AG04450 (cell line): ENCODE data around the gene PIK3R4. TPM values are rescaled to one million over a fixed set of nuclear protein-coding genes. Genes with fewer than 3 reads are reported as not detected.

Experiments
- CTCF ChIA-PET: fragments of 300-600, 350-600 bp; formaldehyde crosslinking; extraction: SDS; loops from one replicate; lab custom pipeline; 2022; ENCODE audit warnings: antibody characterized with exemption, inconsistent platforms; lab: Charles Lee
- POLR2A ChIA-PET: fragments of 350-600 bp; formaldehyde crosslinking; extraction: SDS; loops from one replicate; lab custom pipeline; 2021; ENCODE audit warnings: antibody characterized with exemption, inconsistent platforms; lab: Yijun Ruan, JAX
- DNase-seq: peaks from one replicate; pipeline ENCODE4 v3.0.0-alpha.2; 2011; ENCODE audit warnings: low read depth, low spot score
- H3K27ac ChIP-seq: one replicate; pipeline ENCODE4 v1.5.1; 2012; ENCODE audit warnings: low read depth, low read length, control low read depth
- H3K27me3 ChIP-seq: one replicate; pipeline ENCODE4 v1.6.0; 2012; ENCODE audit warnings: low read length; ENCODE audit not compliant: control insufficient read depth, insufficient read depth
- H3K4me3 ChIP-seq: 2 replicates; pipeline ENCODE4 v1.5.1; 2011; ENCODE audit warnings: mild to moderate bottlenecking, low read depth, low read length, control low read depth
- H3K9me3 ChIP-seq: 2 replicates; pipeline ENCODE4 v1.5.1; 2012; ENCODE audit warnings: low read length; ENCODE audit not compliant: control insufficient read depth, insufficient read depth
- CTCF ChIP-seq: IDR thresholded peaks from 2 replicates; pipeline ENCODE4 v1.5.1; 2011; ENCODE audit warnings: low read depth, low read length, control low read depth, inconsistent platforms
- polyA plus RNA-seq: library from polyadenylated mRNA; depleted of rRNA; stranded (reverse); fragments of >200 nt; gene quantifications from 2 replicates; pipeline ENCODE4 v1.2.3, GENCODE V29; 2011

The PIK3R4 gene
- polyA plus RNA-seq, 1 experiment = 25.6 TPM

GRCh38 chr3:130688015-130688688 lies 58.5 kb downstream of the PIK3R4 start:
- Histone ChIP-seq H3K9me3 (no peaks in the 10 kb centered on the region), H3K4me3 (no peak overlapping the region), H3K27me3 (no peaks in the 10 kb centered on the region), H3K27ac (no peak overlapping the region)
- ChIA-PET CTCF (no interaction called here), POLR2A (no interaction called here)
- no peak for TF ChIP-seq CTCF
- DNase-seq = no peak

GRCh38 chr3:130687327-130687726 lies 59.3 kb downstream of the PIK3R4 start:
- no peak for TF ChIP-seq CTCF
- CTCF ChIA-PET = no interaction called here
- DNase-seq = no peak

DNA sequence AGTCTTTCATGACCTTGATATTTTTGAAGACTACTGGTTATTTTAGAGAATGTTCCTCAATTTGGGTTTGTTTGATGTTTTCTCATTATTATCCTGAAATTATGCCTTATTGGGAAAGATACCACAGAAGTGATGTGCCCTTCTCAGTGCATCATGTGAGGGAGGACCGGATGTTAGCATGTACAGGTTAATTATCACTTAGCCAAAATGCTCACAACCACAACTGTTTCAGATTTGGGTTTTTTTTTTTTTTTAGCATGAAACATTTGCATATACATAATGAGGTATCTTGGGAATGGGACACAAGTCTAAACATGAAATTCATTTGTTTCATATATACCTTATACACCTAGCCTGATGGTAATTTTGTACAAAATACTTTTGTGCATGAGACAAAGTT lies 59.8 kb downstream of the PIK3R4 start:
- H3K4me3 ChIP-seq = no peak overlapping the region
- TF ChIP-seq CTCF = no peak
- no peak for DNase-seq
- no peak overlapping the region for H3K27ac ChIP-seq
- no peaks in the 10 kb centered on the region for H3K9me3 ChIP-seq
- ChIA-PET POLR2A (no interaction called here), CTCF (no interaction called here)
- H3K27me3 ChIP-seq = no peaks in the 10 kb centered on the region

More at GRCh38 chr3:130687327-130687726, 59.3 kb downstream of the PIK3R4 start:
- Histone ChIP-seq H3K4me3 (no peak overlapping the region), H3K27ac (no peak overlapping the region), H3K27me3 (no peaks in the 10 kb centered on the region), H3K9me3 (no peaks in the 10 kb centered on the region)
- POLR2A ChIA-PET = no interaction called here

DNA sequence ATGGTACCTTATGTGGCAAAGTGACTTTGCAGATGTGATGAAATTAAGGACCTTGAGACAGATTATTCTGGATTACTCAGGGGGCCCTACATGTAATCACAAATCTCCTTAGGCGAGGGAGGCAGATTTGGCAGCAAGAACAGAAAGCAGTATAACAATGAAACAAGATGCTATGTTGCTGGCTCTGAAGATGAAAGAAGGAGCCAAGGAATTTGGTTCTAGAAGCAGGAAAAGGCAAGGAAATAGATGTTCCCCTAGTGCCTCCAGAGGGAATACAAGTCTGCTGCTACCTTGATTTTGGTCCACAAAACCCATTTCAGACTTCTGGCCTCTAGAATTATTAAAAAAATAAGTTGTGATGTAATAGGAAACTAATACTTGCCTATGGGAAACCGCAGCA lies 64.5 kb downstream of the PIK3R4 start:
- no peak for DNase-seq
- Histone ChIP-seq H3K27me3 (no peaks in the 10 kb centered on the region), H3K27ac (no peak overlapping the region), H3K4me3 (no peak overlapping the region), H3K9me3 (no peaks in the 10 kb centered on the region)
- ChIA-PET CTCF (no interaction called here), POLR2A (no interaction called here)
- no peak for TF ChIP-seq CTCF

GRCh38 chr3:130679218-130679617 lies 67.4 kb downstream of the PIK3R4 start:
- DNase-seq = no peak
- TF ChIP-seq CTCF = no peak
- ChIA-PET CTCF (no interaction called here), POLR2A (no interaction called here)
- no peaks in the 10 kb centered on the region for H3K27me3 ChIP-seq
- H3K4me3 ChIP-seq = no peak overlapping the region
- no peak overlapping the region for H3K27ac ChIP-seq
- no peaks in the 10 kb centered on the region for H3K9me3 ChIP-seq
